ENCODE data around the gene ZNF536. TPM values are rescaled to one million over a fixed set of nuclear protein-coding genes. Genes with fewer than 3 reads are reported as not detected.

The ZNF536 gene
- total RNA-seq, 1 donor from 2014 or later, result 0.43 TPM

DNA sequence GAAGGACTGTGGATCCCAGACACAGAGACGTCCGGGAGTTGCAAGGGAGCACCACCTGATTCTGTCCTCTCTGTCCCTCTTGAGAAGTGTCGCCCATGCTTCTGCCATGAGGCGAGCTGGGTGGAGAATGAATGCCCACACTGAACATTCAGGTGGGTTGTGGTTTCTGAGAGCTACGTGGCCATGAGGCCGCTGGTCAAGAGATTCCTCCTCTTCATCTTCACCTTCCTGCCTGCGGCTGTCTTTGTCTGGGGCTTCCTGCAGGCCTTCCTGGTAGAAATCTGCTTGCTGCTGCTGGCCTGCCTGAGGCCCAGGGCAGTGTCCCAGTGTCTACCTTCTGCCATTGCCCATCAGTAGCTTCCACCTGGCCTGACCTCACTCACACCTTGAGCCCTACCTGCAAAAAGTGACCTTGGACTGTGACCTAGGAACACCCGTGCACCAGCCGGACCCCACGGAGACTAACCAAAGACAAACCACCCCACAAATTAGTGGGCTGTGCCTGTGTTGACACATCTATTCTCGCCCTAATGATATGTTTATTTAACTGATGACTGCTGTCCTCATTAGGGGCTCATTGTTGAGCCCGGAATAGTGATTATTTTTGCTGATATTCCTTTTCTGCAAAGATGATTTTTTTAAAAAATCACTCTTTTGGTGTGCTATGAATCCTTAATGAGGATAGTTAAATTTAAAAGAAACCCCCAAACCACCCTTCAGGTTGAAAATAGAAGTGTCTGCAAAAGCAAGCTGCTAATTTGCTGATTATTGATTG lies 38.7 kb upstream of the ZNF536 start:
- Mint-ChIP-seq H3K36me3 (ENCODE audit: low read depth, unreplicated experiment) (no peaks in the 10 kb centered on the region), H3K27ac (ENCODE audit: unreplicated experiment) (no peak overlapping the region), H3K9me3 (ENCODE audit: unreplicated experiment) (peaks cover 5% of the 10 kb centered on the region), H3K4me1 (ENCODE audit: low read depth, unreplicated experiment) (no peaks in the 10 kb centered on the region), H3K4me3 (ENCODE audit: unreplicated experiment) (no peak overlapping the region), H3K27me3 (ENCODE audit: low read depth, unreplicated experiment) (peaks cover 27% of the 10 kb centered on the region)
- Histone ChIP-seq H3K27ac (ENCODE audit: low read depth, low read length) (no peak overlapping the region), H3K9ac (ENCODE audit: low read length) (no peak overlapping the region), H3K4me2 (ENCODE audit: low read length) (no peak overlapping the region), H3K4me3 (ENCODE audit: insufficient read depth, low read depth, low read length) (no peak overlapping the region), H3K27me3 (ENCODE audit: insufficient read depth, low read length) (no peaks in the 10 kb centered on the region), H3K4me1 (ENCODE audit: insufficient read depth, low read length) (no peaks in the 10 kb centered on the region), H3K9me3 (ENCODE audit: insufficient read depth, low read depth, low read length) (peaks cover 4% of the 10 kb centered on the region), H2AFZ (ENCODE audit: low read depth, low read length) (no peak overlapping the region), H3K79me2 (ENCODE audit: insufficient read depth, low read length) (no peaks in the 10 kb centered on the region), H4K20me1 (ENCODE audit: insufficient read depth, low read length) (no peaks in the 10 kb centered on the region), H3K36me3 (ENCODE audit: insufficient read depth, low read length) (no peaks in the 10 kb centered on the region)
- TF ChIP-seq, protein P1, sequence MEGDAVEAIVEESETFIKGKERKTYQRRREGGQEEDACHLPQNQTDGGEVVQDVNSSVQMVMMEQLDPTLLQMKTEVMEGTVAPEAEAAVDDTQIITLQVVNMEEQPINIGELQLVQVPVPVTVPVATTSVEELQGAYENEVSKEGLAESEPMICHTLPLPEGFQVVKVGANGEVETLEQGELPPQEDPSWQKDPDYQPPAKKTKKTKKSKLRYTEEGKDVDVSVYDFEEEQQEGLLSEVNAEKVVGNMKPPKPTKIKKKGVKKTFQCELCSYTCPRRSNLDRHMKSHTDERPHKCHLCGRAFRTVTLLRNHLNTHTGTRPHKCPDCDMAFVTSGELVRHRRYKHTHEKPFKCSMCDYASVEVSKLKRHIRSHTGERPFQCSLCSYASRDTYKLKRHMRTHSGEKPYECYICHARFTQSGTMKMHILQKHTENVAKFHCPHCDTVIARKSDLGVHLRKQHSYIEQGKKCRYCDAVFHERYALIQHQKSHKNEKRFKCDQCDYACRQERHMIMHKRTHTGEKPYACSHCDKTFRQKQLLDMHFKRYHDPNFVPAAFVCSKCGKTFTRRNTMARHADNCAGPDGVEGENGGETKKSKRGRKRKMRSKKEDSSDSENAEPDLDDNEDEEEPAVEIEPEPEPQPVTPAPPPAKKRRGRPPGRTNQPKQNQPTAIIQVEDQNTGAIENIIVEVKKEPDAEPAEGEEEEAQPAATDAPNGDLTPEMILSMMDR (IDR thresholded peaks at IDR 0.05; ENCODE audit: insufficient read depth, low read depth, low read length), result no peak
- no peak for TF ChIP-seq EZH2 (IDR thresholded peaks at IDR 0.05; ENCODE audit: insufficient read depth, low read length)
- DNase-seq (ENCODE audit: low read depth) (no peak), FAIRE-seq (no peak)

DNA sequence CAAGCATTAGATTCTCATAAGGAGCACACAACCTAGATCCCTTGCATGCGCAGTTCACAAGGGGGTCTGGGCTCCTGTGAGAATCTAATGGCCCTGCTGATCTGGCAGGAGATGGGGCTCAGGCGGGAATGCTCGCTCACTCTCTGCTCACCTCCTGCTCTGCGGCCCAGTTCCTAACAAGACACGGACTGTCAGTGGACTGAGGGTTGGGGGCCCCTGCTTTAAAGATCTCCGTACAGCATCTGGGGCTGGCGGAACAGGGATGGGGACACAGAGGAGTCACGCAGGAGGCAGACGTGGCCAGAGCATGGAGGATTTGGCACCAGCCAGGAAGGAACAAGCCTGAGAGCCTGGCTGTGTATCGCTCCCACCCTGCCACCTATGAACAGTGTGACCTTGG lies 37.3 kb upstream of the ZNF536 start:
- H3K4me3 Mint-ChIP-seq (ENCODE audit: unreplicated experiment), result no peak overlapping the region
- no peaks in the 10 kb centered on the region for H3K4me1 Mint-ChIP-seq (ENCODE audit: low read depth, unreplicated experiment)
- no peaks in the 10 kb centered on the region for H3K79me2 ChIP-seq (ENCODE audit: insufficient read depth, low read length)
- FAIRE-seq (no peak), DNase-seq (ENCODE audit: low read depth) (no peak)
- peaks cover 5% of the 10 kb centered on the region for H3K9me3 Mint-ChIP-seq (ENCODE audit: unreplicated experiment)
- H3K9ac ChIP-seq (ENCODE audit: low read length), result no peak overlapping the region
- no peak for TF ChIP-seq EZH2 (IDR thresholded peaks at IDR 0.05; ENCODE audit: insufficient read depth, low read length)
- TF ChIP-seq, protein P1 (IDR thresholded peaks at IDR 0.05; ENCODE audit: insufficient read depth, low read depth, low read length), result no peak
- H3K27me3 Mint-ChIP-seq (ENCODE audit: low read depth, unreplicated experiment), result peaks cover 27% of the 10 kb centered on the region
- no peak overlapping the region for H2AFZ ChIP-seq (ENCODE audit: low read depth, low read length)
- no peak overlapping the region for H3K4me2 ChIP-seq (ENCODE audit: low read length)
- no peak overlapping the region for H3K27ac Mint-ChIP-seq (ENCODE audit: unreplicated experiment)
- H3K27me3 ChIP-seq (ENCODE audit: insufficient read depth, low read length), result no peaks in the 10 kb centered on the region
- H3K27ac ChIP-seq (ENCODE audit: low read depth, low read length), result no peak overlapping the region
- no peaks in the 10 kb centered on the region for H3K36me3 Mint-ChIP-seq (ENCODE audit: low read depth, unreplicated experiment)
- H3K4me3 ChIP-seq (ENCODE audit: insufficient read depth, low read depth, low read length), result no peak overlapping the region
- no peaks in the 10 kb centered on the region for H3K4me1 ChIP-seq (ENCODE audit: insufficient read depth, low read length)
- H3K36me3 ChIP-seq (ENCODE audit: insufficient read depth, low read length), result no peaks in the 10 kb centered on the region
- H3K9me3 ChIP-seq (ENCODE audit: insufficient read depth, low read depth, low read length), result peaks cover 4% of the 10 kb centered on the region
- no peaks in the 10 kb centered on the region for H4K20me1 ChIP-seq (ENCODE audit: insufficient read depth, low read length)

DNA sequence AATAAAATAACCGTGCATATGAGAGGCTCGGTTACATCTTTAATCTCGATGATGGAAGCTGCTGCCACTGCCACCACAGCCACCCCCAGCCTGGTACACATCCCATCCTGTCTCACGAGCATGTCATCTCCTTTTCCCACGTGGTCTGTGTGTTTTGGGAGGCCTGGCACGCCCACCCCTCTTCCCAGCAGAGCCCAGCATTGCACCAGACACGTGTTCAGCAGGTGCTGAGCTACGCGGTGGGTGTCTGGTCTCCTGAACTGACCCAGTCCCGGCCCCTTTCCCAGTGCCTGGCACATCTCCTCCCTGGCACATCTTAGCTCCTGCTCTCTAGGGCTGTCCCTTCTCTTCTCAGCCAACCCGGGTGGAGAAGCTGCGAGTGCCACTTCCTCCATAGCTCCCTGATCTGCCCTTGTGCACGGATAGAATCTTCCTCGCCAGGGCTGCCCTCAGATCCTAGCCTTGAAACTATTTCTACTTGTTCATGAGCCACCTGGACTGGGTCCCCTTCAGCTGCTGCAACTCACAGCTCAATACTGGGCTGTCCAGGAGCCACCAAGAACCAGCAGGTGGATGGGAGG lies 36.8 kb upstream of the ZNF536 start:
- no peak for DNase-seq (ENCODE audit: low read depth)
- H3K9me3 ChIP-seq (ENCODE audit: insufficient read depth, low read depth, low read length), result peaks cover 4% of the 10 kb centered on the region
- no peaks in the 10 kb centered on the region for H3K36me3 Mint-ChIP-seq (ENCODE audit: low read depth, unreplicated experiment)

More for the DNA sequence above, 36.8 kb upstream of the ZNF536 start:
- H3K4me3 ChIP-seq (ENCODE audit: insufficient read depth, low read depth, low read length), result no peak overlapping the region
- H3K27me3 ChIP-seq (ENCODE audit: insufficient read depth, low read length), result no peaks in the 10 kb centered on the region
- no peak for FAIRE-seq
- peaks cover 5% of the 10 kb centered on the region for H3K9me3 Mint-ChIP-seq (ENCODE audit: unreplicated experiment)
- no peak overlapping the region for H3K27ac ChIP-seq (ENCODE audit: low read depth, low read length)
- H3K27me3 Mint-ChIP-seq (ENCODE audit: low read depth, unreplicated experiment), result peaks cover 27% of the 10 kb centered on the region
- H3K4me2 ChIP-seq (ENCODE audit: low read length), result no peak overlapping the region
- no peaks in the 10 kb centered on the region for H3K4me1 Mint-ChIP-seq (ENCODE audit: low read depth, unreplicated experiment)
- H3K9ac ChIP-seq (ENCODE audit: low read length), result no peak overlapping the region
- TF ChIP-seq, protein P1 (IDR thresholded peaks at IDR 0.05; ENCODE audit: insufficient read depth, low read depth, low read length), result no peak
- TF ChIP-seq EZH2 (IDR thresholded peaks at IDR 0.05; ENCODE audit: insufficient read depth, low read length), result no peak
- H4K20me1 ChIP-seq (ENCODE audit: insufficient read depth, low read length), result no peaks in the 10 kb centered on the region
- H2AFZ ChIP-seq (ENCODE audit: low read depth, low read length), result no peak overlapping the region
- H3K79me2 ChIP-seq (ENCODE audit: insufficient read depth, low read length), result no peaks in the 10 kb centered on the region
- no peak overlapping the region for H3K27ac Mint-ChIP-seq (ENCODE audit: unreplicated experiment)
- H3K4me1 ChIP-seq (ENCODE audit: insufficient read depth, low read length), result no peaks in the 10 kb centered on the region
- no peak overlapping the region for H3K4me3 Mint-ChIP-seq (ENCODE audit: unreplicated experiment)
- no peaks in the 10 kb centered on the region for H3K36me3 ChIP-seq (ENCODE audit: insufficient read depth, low read length)

Measured in astrocyte (in vitro differentiated cells and primary cell).